Coronary artery (tissue), 2 donors: ENCODE data around the gene SLC25A43.

Experiments
- DNase-seq: peaks from one replicate; pipeline ENCODE4 v3.0.0-alpha.2; 2017; ENCODE audit warnings: low spot score
- H3K27ac ChIP-seq, 2 donors: fragments of 200-600 bp; sonication (generic); one replicate each; pipeline ENCODE4 v1.5.1; 2016 to 2019
- H3K4me3 ChIP-seq: fragments of 200-600 bp; sonication (generic); 2 replicates; pipeline ENCODE4 v1.5.1; 2016; ENCODE audit warnings: mild to moderate bottlenecking, moderate library complexity
- TF ChIP-seq, protein P1 (sequence below): fragments of 200-600 bp; sonication (generic); IDR thresholded peaks from one replicate; pipeline ENCODE4 v1.5.1; 2019; ENCODE audit warnings: antibody characterized with exemption

The SLC25A43 gene

GRCh38 chrX:119442286-119442685 is 43.1 kb downstream of the SLC25A43 start:
- Histone ChIP-seq H3K4me3 (no peak overlapping the region), H3K27ac (no peak overlapping the region)
- TF ChIP-seq, protein P1, sequence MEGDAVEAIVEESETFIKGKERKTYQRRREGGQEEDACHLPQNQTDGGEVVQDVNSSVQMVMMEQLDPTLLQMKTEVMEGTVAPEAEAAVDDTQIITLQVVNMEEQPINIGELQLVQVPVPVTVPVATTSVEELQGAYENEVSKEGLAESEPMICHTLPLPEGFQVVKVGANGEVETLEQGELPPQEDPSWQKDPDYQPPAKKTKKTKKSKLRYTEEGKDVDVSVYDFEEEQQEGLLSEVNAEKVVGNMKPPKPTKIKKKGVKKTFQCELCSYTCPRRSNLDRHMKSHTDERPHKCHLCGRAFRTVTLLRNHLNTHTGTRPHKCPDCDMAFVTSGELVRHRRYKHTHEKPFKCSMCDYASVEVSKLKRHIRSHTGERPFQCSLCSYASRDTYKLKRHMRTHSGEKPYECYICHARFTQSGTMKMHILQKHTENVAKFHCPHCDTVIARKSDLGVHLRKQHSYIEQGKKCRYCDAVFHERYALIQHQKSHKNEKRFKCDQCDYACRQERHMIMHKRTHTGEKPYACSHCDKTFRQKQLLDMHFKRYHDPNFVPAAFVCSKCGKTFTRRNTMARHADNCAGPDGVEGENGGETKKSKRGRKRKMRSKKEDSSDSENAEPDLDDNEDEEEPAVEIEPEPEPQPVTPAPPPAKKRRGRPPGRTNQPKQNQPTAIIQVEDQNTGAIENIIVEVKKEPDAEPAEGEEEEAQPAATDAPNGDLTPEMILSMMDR = no peak
- DNase-seq = no peak

- DNase-seq = no peak
- Histone ChIP-seq H3K4me3 (no peak overlapping the region), H3K27ac (no peak overlapping the region)
- TF ChIP-seq, protein P1 = no peak
Observed at GRCh38 chrX:119453202-119453601, 54.1 kb downstream of the SLC25A43 start.

DNA sequence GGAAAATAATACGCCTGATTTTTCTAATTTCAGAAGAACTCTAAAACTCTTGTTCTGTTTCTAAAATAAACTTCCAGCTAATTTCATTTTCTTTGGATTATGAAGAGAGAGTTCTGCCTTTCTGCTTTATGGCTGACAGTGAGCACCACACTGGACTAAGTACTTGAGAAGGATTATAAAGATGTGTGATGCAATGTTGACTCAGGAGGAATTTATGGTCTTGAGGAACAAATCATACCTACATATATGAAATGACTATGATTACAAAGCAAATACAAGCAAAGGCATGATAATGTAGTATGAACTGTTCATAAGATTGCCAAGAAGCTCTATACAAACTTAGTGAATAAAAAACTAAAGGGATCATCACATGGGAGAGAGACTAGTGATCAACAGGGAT is 56.1 kb downstream of the SLC25A43 start:
- TF ChIP-seq, protein P1 = no peak
- no peak for DNase-seq
- Histone ChIP-seq H3K4me3 (no peak overlapping the region), H3K27ac (no peak overlapping the region)

- H3K27ac ChIP-seq = no peak overlapping the region
- no peak overlapping the region for H3K4me3 ChIP-seq
- TF ChIP-seq, protein P1 = no peak
- DNase-seq = no peak
Observed at GRCh38 chrX:119459181-119459580, 60.0 kb downstream of the SLC25A43 start.

GRCh38 chrX:119465555-119465954 is 66.4 kb downstream of the SLC25A43 start:
- no peak for DNase-seq
- H3K4me3 ChIP-seq = no peak overlapping the region
- TF ChIP-seq, protein P1 = no peak
- no peak overlapping the region for H3K27ac ChIP-seq

- no peak overlapping the region for H3K27ac ChIP-seq
- TF ChIP-seq, protein P1 = no peak
- H3K4me3 ChIP-seq = no peak overlapping the region
- DNase-seq = no peak
Observed at GRCh38 chrX:119466970-119467369, 67.8 kb downstream of the SLC25A43 start.

GRCh38 chrX:119467433-119467832 is 68.3 kb downstream of the SLC25A43 start:
- Histone ChIP-seq H3K4me3 (peak overlapping the region; percentile 82), H3K27ac (peak overlapping the region in 1 of 2 donors; percentile 96)
- no peak for DNase-seq
- TF ChIP-seq, protein P1 = no peak
